Stimulated activated CD8-positive, alpha-beta memory T cell treated with anti-CD3 and anti-CD28 coated beads, Interleukin-12 subunit alpha, Interleukin-12 subunit beta, amount 100 ng/mL, for 24 hours (primary cell): ENCODE results near the gene ZNF664.
A peak's percentile ranks its signal among the peaks of the same experiment; 100 is the strongest.

Experiments used
- DNase-seq: peaks from one replicate; pipeline ENCODE4 v3.0.0-alpha.2; 2020; ENCODE audit errors: extremely low read depth

ZNF664 gene

GRCh38 chr12:123972457-123973401 lies at the start of gene ZNF664, which contains the start of gene CCDC92:
Gene ZNF664, plus strand, starts transcription at chr12:123973215. Its CDS starts 38,930 bp downstream, at chr12:124012145.
Gene CCDC92, minus strand, starts transcription at chr12:123972831. Its CDS starts 28,526 bp downstream, at chr12:123944305.
- peak; percentile 88 for DNase-seq

DNA sequence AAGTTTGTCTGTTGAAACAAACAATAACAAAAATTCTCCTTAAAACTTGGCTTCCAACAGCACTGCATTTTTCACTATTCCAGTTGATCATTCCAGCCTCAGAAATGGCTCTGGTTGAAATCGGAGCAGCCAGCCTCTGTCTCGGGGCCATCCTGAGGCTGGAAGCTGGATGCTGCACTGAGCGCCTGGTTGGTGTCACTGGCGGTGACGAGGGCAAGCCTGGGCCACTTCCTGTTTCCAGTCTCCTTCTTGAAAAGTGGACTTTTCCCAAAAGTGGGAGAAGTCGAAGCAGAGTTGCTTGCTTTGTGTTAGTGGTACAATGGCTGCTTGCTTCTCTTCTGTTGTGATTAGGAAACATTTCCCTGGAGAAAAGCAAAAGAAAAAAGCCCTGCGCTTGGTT lies 49.1 kb upstream of the ZNF664 start:
- DNase-seq: no peak

DNA sequence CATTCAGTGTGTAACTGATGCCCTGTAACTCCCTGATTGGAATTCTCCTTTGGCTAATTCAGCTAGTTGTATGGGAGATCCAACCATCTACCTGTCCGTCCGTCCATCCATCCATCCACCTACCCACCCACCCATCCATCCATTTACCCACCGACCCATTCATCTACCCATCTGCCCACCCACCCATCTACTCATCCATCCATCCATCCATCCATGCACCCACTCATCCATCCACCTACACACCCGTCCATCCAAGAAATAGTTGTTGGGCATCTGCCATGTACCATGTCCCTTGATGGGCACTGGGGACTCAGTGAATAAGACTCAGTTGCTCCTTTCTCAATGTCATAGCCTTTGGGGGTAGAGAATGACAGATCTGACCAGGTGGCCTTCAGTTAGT lies 48.5 kb upstream of the ZNF664 start:
- DNase-seq: no peak

GRCh38 chr12:123928274-123928865 lies 44.6 kb upstream of the ZNF664 start:
- no peak for DNase-seq

GRCh38 chr12:123928897-123929296 lies 44.1 kb upstream of the ZNF664 start:
- DNase-seq: no peak

DNA sequence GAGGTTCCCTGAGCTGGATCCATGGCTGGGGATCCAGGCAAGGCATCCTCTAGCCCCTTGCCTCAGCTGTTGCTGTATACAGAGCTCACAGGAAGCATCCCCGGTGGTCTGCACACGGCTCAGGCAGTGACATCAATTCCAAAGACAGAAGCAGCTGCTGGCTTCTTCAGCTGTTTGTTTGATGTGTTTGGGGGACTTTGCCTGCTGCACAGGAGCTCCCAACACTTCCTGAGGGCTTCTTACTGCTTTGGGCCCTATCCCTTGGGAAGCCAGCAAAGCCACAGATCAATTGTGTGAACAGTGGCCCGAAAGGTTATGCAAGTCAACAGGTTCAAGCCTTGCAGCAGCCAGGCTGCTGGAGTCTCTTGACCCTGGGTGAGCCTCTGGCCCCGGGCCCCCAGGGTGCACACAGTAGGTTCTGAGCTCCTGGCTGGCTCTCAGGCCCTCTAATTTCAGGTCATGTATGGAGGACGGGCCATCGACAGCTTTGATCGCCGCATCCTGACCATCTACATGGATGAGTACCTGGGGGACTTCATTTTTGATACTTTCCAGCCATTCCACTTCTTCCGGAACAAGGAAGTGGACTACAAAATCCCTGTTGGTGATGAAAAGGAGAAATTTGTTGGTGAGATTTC lies 43.0 kb upstream of the ZNF664 start:
- DNase-seq: no peak

DNA sequence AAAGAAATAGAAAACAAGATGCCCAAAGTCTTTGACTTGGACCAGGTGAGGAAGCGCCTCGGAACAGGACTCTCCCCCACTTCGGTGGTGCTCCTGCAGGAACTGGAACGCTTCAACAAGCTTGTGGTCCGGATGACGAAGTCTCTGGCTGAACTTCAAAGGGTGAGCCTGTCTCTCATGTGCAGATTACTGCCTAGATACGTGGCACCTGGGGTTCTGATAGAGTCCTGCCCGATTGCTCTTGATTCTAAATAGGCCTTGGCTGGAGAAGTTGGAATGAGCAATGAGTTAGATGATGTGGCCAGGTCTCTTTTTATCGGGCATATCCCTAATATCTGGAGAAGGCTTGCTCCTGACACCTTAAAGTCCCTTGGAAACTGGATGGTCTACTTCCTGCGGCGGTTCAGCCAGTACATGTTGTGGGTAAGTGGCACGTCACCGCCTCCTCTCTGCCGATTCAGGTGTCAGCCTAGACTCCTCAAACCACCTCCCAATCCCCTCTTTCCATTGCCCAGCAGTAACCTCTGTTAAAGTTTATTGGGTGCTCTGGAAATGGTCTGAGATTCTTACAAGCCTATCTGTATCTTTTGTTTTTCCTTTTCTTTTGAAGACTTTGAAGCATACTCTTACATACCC lies 41.2 kb upstream of the ZNF664 start:
- no peak for DNase-seq

- DNase-seq: no peak
Measured at GRCh38 chr12:123933214-123933613, 39.8 kb upstream of the ZNF664 start.

- DNase-seq: no peak
Measured at GRCh38 chr12:123934016-123934620, 38.9 kb upstream of the ZNF664 start.

- DNase-seq: no peak
Measured at GRCh38 chr12:123934829-123935228, 38.2 kb upstream of the ZNF664 start.

DNA sequence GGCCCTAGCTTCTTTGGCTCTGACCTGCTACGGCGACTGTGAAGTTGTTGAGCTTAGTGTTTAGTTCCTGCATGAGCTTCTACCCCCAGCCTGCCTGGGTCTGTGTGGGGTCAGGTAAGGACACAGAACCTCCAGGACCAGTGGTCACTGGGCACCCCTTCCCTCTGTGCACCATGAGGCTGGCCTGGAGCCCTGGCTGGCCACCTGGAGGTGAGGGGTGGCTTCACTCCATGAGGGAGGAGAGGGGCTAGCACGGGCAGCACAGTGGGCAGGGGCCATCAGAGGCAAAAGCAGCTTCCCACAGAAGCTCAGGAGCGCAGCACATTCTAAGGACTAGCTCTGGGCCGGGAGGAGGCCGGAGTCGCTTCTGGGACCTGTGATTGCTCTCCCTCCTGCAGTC lies 37.1 kb upstream of the ZNF664 start:
- no peak for DNase-seq

GRCh38 chr12:123936471-123936870 lies 36.5 kb upstream of the ZNF664 start:
- no peak for DNase-seq

GRCh38 chr12:123936956-123937706 lies 35.9 kb upstream of the ZNF664 start:
- no peak for DNase-seq

DNA sequence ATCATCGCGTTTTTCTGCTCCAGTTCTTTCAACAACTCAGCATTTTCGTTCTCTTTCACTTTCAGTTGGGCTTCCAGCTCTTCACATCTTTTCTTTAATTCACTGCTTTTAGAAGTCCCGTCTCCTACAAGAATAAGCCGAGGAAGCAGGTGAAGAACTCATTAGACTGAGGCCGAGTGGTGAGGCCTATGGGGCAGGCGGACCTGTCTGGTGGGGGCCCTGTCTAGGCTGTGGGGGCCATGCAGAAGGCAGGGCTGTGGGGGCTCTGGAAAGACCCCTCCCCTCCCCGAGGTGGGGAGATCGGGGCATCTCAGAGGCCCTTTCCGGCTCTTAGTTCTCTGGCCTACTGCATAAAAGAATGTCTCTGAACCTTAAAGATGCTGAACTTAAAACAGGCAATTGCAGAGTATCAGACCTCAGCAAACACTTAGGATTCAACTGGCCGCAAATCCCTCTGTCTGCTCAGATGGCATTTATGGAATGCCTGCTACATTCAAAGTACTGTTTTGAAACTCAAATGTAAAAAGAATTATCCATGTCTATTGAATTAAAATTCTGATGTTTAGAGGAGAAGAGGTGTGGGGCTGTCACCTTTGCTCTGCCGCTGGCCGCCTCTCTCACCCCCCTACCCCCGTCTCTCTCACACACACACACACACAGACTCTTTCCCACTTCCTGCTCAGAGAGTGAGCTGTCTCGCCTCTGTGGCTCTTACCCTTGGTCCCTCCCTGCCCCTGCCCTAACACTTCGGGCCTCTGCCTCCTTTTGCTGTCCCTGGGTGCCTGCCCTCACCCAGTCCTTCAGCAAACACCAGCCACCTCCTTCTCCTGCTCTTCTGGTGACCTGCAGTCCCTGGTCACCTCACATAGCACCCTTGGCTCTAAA lies 35.1 kb upstream of the ZNF664 start:
- no peak for DNase-seq

GRCh38 chr12:123938679-123939480 lies 34.1 kb upstream of the ZNF664 start:
- DNase-seq: no peak

GRCh38 chr12:123939716-123940626 lies 33.0 kb upstream of the ZNF664 start:
- no peak for DNase-seq

DNA sequence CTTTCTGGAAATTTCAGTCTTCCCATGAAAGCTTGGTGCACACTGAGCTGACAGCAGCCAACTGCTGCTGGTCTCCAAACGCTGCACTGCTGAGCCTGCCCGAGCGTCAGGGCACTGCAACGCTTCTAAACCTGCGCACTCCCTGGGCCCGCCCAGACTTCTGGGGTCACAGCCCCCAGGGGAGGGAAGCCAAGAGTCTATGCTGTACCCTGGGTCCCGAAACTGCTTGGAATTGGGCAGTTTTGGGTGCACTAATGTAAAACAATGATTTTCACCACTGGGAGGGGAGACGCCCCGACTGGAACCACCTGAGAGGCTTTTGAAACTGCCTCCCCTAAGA lies 32.4 kb upstream of the ZNF664 start:
- DNase-seq: no peak

DNA sequence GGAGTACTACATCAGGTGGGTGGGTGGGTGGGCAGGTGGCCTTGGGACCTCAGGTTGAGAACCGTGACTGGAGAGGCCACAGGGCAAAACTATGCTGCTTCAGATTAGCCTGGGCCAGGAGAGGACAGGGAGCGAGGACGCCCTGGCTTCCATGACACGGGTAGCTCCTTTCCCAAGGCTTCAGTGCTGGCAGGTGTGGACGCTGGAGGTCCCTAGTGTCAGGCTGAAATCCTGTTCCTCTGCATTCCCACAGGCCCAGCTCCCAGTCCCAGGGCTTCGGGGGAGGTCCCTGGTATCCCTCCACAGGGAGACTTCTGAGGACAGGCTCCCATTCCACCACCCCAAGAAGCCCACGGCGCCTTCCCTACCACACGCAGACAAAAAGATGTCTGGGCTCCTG lies 32.0 kb upstream of the ZNF664 start:
- no peak for DNase-seq
